ENCODE measurements around the gene SFMBT1.

GRCh38 chr3:52891615-52892081 is 154.2 kb downstream of the SFMBT1 start:
- TF ChIP-seq POLR2AphosphoS5 (IDR thresholded peaks at IDR 0.05) (no peak), CTCF (IDR thresholded peaks at IDR 0.05) (no peak)
